Activated CD4-positive, alpha-beta T cell treated with anti-CD3 and anti-CD28 coated beads for 48 hours (primary cell): Measurements from ENCODE around the gene TAP1.
"Not testable (repeated sequence)": the region's sequence is repeated elsewhere in the genome, so short reads cannot be mapped to it uniquely, and the experiment has no call there.

Experiments
- DNase-seq: peaks from one replicate; pipeline ENCODE4 v3.0.0-alpha.2; 2020

The TAP1 gene

GRCh38 chr6:32853541-32854375, at the start of gene TAP1, which contains the start of gene PSMB9:
TSS of gene TAP1 (minus strand) at chr6:32853704. CDS start at chr6:32853636, 68 bp downstream.
TSS of gene PSMB9 (plus strand) at chr6:32854192. CDS start at chr6:32854230, 38 bp downstream.
- DNase-seq: peak; percentile 96

- no peak for DNase-seq
Measured at GRCh38 chr6:32895006-32895345, 41.5 kb upstream of the TAP1 start.

GRCh38 chr6:32894085-32895005, 40.8 kb upstream of the TAP1 start:
- DNase-seq: peak; percentile 96

GRCh38 chr6:32890831-32891230, 37.3 kb upstream of the TAP1 start:
- no peak for DNase-seq

- DNase-seq: no peak
Measured at GRCh38 chr6:32889533-32889932, 36.0 kb upstream of the TAP1 start.

- no peak for DNase-seq
Measured at GRCh38 chr6:32888576-32888975, 35.1 kb upstream of the TAP1 start.

GRCh38 chr6:32887616-32888015, 34.1 kb upstream of the TAP1 start:
- DNase-seq: no peak

GRCh38 chr6:32886681-32887383, 33.3 kb upstream of the TAP1 start:
- no peak for DNase-seq

GRCh38 chr6:32885698-32886286, 32.3 kb upstream of the TAP1 start:
- DNase-seq: no peak

- DNase-seq: no peak
Measured at GRCh38 chr6:32883789-32884188, 30.3 kb upstream of the TAP1 start.

- no peak for DNase-seq
Measured at GRCh38 chr6:32882879-32883250, 29.4 kb upstream of the TAP1 start.

GRCh38 chr6:32880962-32881361, 27.5 kb upstream of the TAP1 start:
- not testable (repeated sequence) for DNase-seq

- DNase-seq: no peak
Measured at GRCh38 chr6:32879691-32880090, 26.2 kb upstream of the TAP1 start.

- DNase-seq: no peak
Measured at GRCh38 chr6:32876603-32877002, 23.1 kb upstream of the TAP1 start.

- not testable (repeated sequence) for DNase-seq
Measured at GRCh38 chr6:32873947-32874346, 20.4 kb upstream of the TAP1 start.

GRCh38 chr6:32868257-32868788, 14.8 kb upstream of the TAP1 start:
- DNase-seq: peak; percentile 92

GRCh38 chr6:32867554-32868256, 14.2 kb upstream of the TAP1 start:
- DNase-seq: no peak

- DNase-seq: no peak
Measured at GRCh38 chr6:32867022-32867477, 13.5 kb upstream of the TAP1 start.

GRCh38 chr6:32865724-32866443, 12.4 kb upstream of the TAP1 start:
- DNase-seq: no peak

GRCh38 chr6:32862725-32863124, 9.2 kb upstream of the TAP1 start:
- no peak for DNase-seq

GRCh38 chr6:32860674-32861073, 7.2 kb upstream of the TAP1 start:
- DNase-seq: no peak
